NK-92 (cell line): ENCODE results near the gene ORAI3.

Experiments used
- DNase-seq: peaks from one replicate; lab custom pipeline; 2025; ENCODE audit not compliant: unreplicated experiment; lab: John Stamatoyannopoulos, UW

The ORAI3 gene

DNA sequence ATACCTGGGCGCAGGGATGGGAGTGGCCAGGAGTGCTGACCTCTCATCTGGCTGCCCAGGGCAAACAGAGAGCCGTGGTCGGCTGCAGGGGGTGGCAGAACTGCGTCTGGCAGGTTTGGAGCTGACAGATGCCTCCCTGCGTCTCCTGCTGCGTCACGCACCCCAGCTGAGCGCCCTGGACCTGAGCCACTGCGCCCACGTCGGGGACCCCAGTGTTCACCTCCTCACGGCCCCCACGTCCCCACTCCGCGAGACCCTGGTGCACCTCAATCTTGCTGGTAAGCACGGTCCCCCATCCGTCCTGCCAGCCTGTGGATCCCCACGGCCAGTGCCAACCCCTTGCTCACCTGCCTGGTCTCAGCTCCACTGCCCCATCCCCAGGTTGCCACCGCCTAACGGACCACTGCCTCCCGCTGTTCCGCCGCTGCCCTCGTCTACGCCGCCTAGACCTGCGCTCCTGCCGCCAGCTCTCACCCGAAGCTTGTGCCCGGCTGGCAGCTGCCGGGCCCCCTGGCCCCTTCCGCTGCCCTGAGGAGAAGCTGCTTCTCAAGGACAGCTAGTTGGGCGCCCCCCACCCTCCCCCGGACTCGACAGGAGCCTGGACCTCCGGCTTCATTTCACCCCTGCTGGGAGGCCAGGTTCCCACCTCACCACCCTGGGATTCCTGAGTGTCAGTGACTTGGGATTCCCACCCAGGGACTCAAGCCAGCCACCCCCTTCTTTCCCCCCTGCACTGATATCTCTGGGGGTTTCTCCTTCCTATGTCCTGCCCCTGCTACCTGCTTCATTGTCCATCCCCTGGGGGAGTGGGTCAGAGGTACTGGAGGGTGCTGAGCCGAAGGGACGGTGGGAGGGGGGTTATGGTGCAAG is 2.0 kb upstream of the ORAI3 start:
- no peak for DNase-seq

- DNase-seq: no peak
Measured at GRCh38 chr16:30947541-30947858, 1.4 kb upstream of the ORAI3 start.

GRCh38 chr16:30947859-30948666 is 805 bp upstream of the ORAI3 start:
- DNase-seq: no peak

DNA sequence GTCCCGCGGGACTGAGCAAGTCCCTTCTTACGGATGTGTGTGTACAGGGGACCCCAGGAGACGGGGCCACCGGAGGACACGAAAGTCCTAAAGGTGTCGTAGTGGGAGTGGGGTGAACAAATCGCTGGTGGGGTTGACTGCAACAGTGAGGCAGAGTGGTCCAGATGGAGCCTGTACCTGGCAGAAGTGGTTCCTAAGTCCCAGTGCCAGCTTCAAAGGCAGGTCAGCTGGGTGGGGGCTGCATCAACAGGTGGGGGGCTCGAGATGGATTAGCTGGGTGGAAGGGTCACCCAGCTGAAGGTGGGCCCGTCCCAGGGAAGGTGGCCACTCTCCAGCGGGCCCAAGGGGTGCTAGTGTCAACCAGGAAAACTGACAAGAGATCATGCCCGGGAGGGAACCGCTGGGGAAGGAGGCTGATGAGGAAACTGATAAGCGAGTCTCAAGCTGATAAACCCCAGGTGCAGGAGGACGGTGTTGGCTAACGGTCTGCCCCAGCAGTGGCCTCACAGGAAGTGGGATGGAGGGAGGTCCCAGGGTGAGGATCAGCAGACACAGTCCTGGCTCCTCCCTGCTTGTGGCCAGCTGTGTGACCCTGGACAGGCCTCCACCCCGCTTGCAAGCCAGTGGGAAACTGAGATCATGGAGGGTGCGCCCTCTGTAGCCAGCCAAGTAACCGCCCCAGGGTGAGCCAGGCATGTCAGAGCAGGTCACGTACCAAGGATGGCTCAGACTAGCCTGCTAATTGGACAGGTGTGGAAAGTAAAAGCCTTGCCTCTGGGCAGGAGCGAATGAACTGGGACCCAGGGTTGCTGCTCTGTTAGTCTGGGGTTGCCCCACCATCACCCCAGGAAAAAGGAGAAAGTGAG is 1.0 kb downstream of the ORAI3 start:
- DNase-seq: no peak

DNA sequence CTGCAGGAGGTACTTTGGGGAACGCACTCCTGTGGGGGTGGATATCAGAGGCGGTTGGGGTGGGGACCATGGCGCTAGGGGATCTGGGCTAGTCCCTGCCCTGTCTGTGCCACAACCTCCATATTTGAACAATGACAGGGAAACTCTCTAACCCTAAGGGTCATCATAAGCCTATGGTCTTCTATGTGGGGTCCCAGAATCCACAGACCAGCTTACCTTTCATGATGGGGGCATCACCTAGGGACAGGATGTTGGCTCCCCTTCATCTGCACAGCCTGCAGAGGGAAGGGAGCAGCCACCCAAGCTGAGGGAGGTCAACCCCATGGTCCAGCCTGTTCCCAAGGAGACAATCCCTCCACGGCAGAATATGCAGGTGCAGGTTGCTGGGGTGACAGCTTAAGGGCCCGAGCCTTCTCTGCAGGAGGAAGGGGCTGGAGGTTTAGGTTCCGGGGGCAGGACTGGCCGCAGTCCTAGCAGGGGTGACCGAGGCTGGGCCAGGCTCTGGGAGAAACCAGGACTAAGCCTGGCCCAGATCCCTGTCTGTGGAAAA is 1.7 kb downstream of the ORAI3 start:
- no peak for DNase-seq

DNA sequence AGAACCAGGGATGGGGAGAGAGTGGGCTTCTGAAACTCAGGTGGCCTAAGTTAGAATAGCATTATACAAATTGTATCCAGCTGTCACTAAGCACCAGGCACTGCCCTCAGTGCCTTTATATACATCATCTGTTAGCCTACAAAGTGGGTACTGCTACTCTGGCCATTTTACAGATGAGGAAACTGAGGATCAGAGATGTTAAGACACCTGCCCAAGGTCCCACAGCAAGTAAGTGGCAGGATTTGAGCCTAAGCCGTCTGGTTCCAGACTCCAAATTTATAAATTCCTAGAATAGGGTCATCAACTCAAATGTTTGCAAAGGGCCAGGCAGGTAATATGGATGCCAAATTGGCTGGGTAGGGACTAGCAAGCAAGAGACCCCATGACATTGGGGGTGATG is 2.3 kb downstream of the ORAI3 start:
- no peak for DNase-seq

DNA sequence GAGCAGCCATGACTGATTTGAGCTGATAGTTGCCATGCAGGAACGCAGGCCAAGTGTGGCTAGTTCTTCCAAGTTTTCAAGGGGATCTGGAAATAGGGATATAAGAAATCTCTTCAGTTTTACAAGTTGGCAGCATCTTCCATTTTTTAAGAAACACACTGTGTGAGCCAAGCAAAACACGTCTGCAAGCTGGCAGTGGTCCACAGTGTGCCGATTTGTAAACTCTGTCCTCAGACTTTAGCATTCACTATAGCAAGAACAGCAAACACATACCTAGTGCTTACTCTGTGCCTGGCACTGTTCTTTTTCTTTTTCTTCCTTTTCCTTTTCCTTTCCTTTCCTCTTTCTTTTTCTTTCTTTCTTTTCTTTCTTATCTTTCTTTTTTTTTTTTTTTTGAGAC is 2.9 kb downstream of the ORAI3 start:
- no peak for DNase-seq

DNA sequence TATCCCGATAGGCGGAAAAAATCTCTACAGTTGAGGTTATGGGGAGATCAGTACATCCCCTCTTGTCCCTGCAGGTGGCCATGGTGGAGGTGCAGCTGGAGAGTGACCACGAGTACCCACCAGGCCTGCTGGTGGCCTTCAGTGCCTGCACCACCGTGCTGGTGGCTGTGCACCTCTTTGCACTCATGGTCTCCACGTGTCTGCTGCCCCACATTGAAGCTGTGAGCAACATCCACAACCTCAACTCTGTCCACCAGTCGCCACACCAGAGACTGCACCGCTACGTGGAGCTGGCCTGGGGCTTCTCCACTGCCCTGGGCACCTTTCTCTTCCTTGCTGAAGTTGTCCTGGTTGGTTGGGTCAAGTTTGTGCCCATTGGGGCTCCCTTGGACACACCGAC is 4.2 kb downstream of the ORAI3 start:
- DNase-seq: no peak

DNA sequence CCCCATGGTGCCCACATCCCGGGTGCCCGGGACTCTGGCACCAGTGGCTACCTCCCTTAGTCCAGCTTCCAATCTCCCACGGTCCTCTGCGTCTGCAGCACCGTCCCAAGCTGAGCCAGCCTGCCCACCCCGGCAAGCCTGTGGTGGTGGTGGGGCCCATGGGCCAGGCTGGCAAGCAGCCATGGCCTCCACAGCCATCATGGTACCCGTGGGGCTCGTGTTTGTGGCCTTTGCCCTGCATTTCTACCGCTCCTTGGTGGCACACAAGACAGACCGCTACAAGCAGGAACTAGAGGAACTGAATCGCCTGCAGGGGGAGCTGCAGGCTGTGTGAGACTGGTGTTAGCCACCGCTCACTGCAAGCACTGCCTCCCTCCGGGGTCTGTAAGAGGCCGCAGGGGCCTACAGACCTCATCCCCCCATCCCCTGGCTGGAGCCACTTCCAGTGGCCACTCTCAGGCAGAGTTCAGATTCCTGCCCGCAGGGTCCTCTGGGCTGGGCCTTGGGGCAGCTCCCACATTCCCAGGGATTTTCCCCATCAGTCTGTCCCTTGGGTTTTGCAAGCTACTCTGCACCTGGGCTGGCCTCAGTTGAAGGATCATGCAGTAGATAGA is 4.8 kb downstream of the ORAI3 start:
- DNase-seq: no peak

- no peak for DNase-seq
Measured at GRCh38 chr16:30954993-30955392, 6.1 kb downstream of the ORAI3 start.

GRCh38 chr16:30956601-30957455 is 8.0 kb downstream of the ORAI3 start:
- DNase-seq: peak; percentile 16

GRCh38 chr16:30957456-30958174 is 8.7 kb downstream of the ORAI3 start, which contains the start of gene SETD1A:
Gene SETD1A, plus strand, starts transcription at chr16:30957754. Its CDS starts 978 bp downstream, at chr16:30958732.
- peak; percentile 58 for DNase-seq

GRCh38 chr16:30958175-30959079 is 9.6 kb downstream of the ORAI3 start:
- no peak for DNase-seq

GRCh38 chr16:30961384-30961783 is 12.5 kb downstream of the ORAI3 start:
- DNase-seq: no peak

DNA sequence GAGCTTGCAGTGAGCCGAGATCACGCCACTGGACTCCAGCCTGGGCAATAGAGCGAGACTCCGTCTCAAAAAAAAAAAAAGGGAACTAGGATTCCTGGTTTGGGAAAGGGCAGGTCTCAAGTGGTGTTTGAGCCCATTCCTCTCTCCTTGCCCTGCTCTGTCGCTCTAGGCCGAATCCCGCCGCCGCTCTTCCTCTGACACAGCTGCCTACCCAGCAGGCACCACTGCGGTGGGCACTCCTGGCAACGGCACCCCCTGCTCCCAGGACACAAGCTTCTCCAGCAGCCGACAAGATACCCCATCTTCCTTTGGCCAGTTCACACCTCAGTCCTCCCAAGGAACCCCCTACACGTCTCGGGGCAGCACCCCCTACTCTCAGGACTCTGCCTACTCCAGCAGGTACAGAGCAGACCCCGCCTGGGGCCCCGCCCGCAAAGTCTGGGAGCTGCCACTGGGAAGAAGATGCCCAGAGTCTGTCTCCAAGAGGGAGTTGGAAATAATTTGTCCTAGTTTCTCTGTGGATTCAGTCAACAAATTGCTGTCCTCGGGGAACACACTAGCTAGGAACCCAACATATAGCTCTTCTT is 15.2 kb downstream of the ORAI3 start:
- no peak for DNase-seq

DNA sequence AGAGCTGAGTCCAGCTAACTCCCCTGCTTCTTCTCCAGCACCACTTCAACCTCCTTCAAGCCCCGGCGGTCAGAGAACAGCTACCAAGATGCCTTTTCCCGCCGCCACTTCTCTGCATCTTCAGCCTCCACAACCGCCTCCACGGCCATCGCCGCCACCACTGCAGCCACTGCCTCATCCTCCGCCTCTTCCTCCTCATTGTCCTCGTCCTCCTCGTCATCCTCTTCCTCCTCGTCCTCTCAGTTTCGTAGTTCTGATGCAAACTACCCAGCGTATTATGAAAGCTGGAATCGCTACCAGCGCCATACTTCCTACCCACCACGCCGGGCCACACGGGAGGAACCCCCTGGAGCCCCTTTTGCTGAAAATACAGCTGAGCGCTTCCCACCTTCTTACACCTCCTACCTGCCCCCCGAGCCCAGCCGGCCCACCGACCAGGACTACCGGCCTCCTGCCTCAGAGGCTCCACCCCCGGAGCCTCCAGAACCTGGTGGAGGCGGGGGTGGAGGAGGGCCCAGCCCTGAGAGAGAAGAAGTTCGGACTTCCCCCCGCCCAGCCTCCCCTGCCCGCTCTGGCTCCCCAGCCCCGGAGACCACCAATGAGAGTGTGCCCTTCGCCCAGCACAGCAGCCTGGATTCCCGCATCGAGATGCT is 15.8 kb downstream of the ORAI3 start:
- no peak for DNase-seq

- DNase-seq: no peak
Measured at GRCh38 chr16:30965436-30965835, 16.6 kb downstream of the ORAI3 start.
